ENCODE results near the gene OGA. TPM values are rescaled to one million over a fixed set of nuclear protein-coding genes. Genes with fewer than 3 reads are reported as not detected.

The OGA gene
- total and polyA plus RNA-seq, 2 of the 8 experiments (the other 6 are each of a cell fraction or from before 2014, with no cell fraction given): 31.2 to 107 TPM

- TF ChIP-seq POLR2AphosphoS5 (IDR thresholded peaks at IDR 0.05; ENCODE audit: low read depth, low read length) (no peak), NRF1 (IDR thresholded peaks at IDR 0.05; ENCODE audit: low read depth, low read length) (no peak), SP1 (IDR thresholded peaks at IDR 0.05; ENCODE audit: low read depth, low read length) (no peak), KDM5A (IDR thresholded peaks at IDR 0.05; ENCODE audit: low read length) (no peak), RFX5 (IDR thresholded peaks at IDR 0.05; ENCODE audit: borderline replicate concordance, low read depth, low read length) (no peak), EZH2 (IDR thresholded peaks at IDR 0.05; ENCODE audit: low read depth, low read length, severe bottlenecking) (no peak)
- TF ChIP-seq, protein P1, sequence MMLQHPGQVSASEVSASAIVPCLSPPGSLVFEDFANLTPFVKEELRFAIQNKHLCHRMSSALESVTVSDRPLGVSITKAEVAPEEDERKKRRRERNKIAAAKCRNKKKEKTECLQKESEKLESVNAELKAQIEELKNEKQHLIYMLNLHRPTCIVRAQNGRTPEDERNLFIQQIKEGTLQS (IDR thresholded peaks at IDR 0.05; ENCODE audit: insufficient read depth, low read depth, low read length): no peak
Measured at GRCh38 chr10:101741938-101742337, 76.3 kb downstream of the OGA start (continued).

Data from H1 (cell line).